ENCODE data around the gene CIDEA. TPM values are rescaled to one million over a fixed set of nuclear protein-coding genes. Genes with fewer than 3 reads are reported as not detected.

The CIDEA gene
- total and polyA plus RNA-seq, 2 donors from 2014 or later: not detected

- TF ChIP-seq CTCF (IDR thresholded peaks at IDR 0.05; ENCODE audit: borderline replicate concordance, extremely low read depth, insufficient read depth): no peak
- no peak overlapping the region for H3K4me3 ChIP-seq (ENCODE audit: low read length in 3 of 3)
- H3K27ac ChIP-seq (ENCODE audit: low read depth in 2 of 2, low read length in 2 of 2): no peak overlapping the region
- intact Hi-C loops (cut with DNase I): no loop called here
- no peak overlapping the region for H3K9ac ChIP-seq (ENCODE audit: low read length in 3 of 3)
- no peaks in the 10 kb centered on the region for H3K27me3 ChIP-seq (ENCODE audit: control insufficient read depth, insufficient read depth, low read length)
- H3K36me3 ChIP-seq (ENCODE audit: control insufficient read depth in 2 of 3, insufficient read depth in 3 of 3, low read length in 3 of 3): no peaks in the 10 kb centered on the region
- FAIRE-seq (no peak), DNase-seq (no peak)
- H3K4me1 ChIP-seq (ENCODE audit: control insufficient read depth in 2 of 3, insufficient read depth in 2 of 3, low read depth in 1 of 3, low read length in 3 of 3): peaks cover 0 to 5% (median 3%) of the 10 kb centered on the region in 3 donors
- H3K9me3 ChIP-seq (ENCODE audit: control insufficient read depth in 2 of 3, insufficient read depth in 1 of 3, low read length in 3 of 3): no peaks in the 10 kb centered on the region
Observed at GRCh38 chr18:12281861-12282260, 27.7 kb downstream of the CIDEA start.

GRCh38 chr18:12282442-12283039 lies 28.4 kb downstream of the CIDEA start:
- no peaks in the 10 kb centered on the region for H3K27me3 ChIP-seq (ENCODE audit: control insufficient read depth, insufficient read depth, low read length)
- no peak overlapping the region for H3K9ac ChIP-seq (ENCODE audit: low read length in 3 of 3)
- no peak for TF ChIP-seq CTCF (IDR thresholded peaks at IDR 0.05; ENCODE audit: borderline replicate concordance, extremely low read depth, insufficient read depth)
- H3K9me3 ChIP-seq (ENCODE audit: control insufficient read depth in 2 of 3, insufficient read depth in 1 of 3, low read length in 3 of 3): no peaks in the 10 kb centered on the region
- DNase-seq (no peak), FAIRE-seq (no peak)
- no peak overlapping the region for H3K4me3 ChIP-seq (ENCODE audit: low read length in 3 of 3)
- peaks cover 0 to 5% (median 3%) of the 10 kb centered on the region in 3 donors for H3K4me1 ChIP-seq (ENCODE audit: control insufficient read depth in 2 of 3, insufficient read depth in 2 of 3, low read depth in 1 of 3, low read length in 3 of 3)
- intact Hi-C loops (cut with DNase I): no loop called here
- no peaks in the 10 kb centered on the region for H3K36me3 ChIP-seq (ENCODE audit: control insufficient read depth in 2 of 3, insufficient read depth in 3 of 3, low read length in 3 of 3)
- no peak overlapping the region for H3K27ac ChIP-seq (ENCODE audit: low read depth in 2 of 2, low read length in 2 of 2)

- no peak overlapping the region for H3K27ac ChIP-seq (ENCODE audit: low read depth in 2 of 2, low read length in 2 of 2)
- no peak for FAIRE-seq
- no peak for DNase-seq
Observed at GRCh38 chr18:12283256-12283655, 29.1 kb downstream of the CIDEA start.

More at GRCh38 chr18:12283256-12283655, 29.1 kb downstream of the CIDEA start:
- intact Hi-C loops (cut with DNase I): no loop called here
- no peaks in the 10 kb centered on the region for H3K9me3 ChIP-seq (ENCODE audit: control insufficient read depth in 2 of 3, insufficient read depth in 1 of 3, low read length in 3 of 3)
- H3K27me3 ChIP-seq (ENCODE audit: control insufficient read depth, insufficient read depth, low read length): no peaks in the 10 kb centered on the region
- no peaks in the 10 kb centered on the region for H3K36me3 ChIP-seq (ENCODE audit: control insufficient read depth in 2 of 3, insufficient read depth in 3 of 3, low read length in 3 of 3)
- H3K4me3 ChIP-seq (ENCODE audit: low read length in 3 of 3): no peak overlapping the region
- TF ChIP-seq CTCF (IDR thresholded peaks at IDR 0.05; ENCODE audit: borderline replicate concordance, extremely low read depth, insufficient read depth): no peak
- H3K4me1 ChIP-seq (ENCODE audit: control insufficient read depth in 2 of 3, insufficient read depth in 2 of 3, low read depth in 1 of 3, low read length in 3 of 3): peaks cover 3 to 5% (median 3%) of the 10 kb centered on the region in 3 donors
- H3K9ac ChIP-seq (ENCODE audit: low read length in 3 of 3): no peak overlapping the region
